NOMO-1 treated with dmso at 0.1 percent for 144 hours (cell line): ENCODE results near the gene PIK3C2G.
"Not testable (repeated sequence)": the region's sequence is repeated elsewhere in the genome, so short reads cannot be mapped to it uniquely, and the experiment has no call there.

Experiments
- DNase-seq: peaks from one replicate; lab custom pipeline; 2025; ENCODE audit not compliant: unreplicated experiment; lab: John Stamatoyannopoulos, UW

The PIK3C2G gene

GRCh38 chr12:18468246-18469075 is 207.1 kb downstream of the PIK3C2G start:
- no peak for DNase-seq

DNA sequence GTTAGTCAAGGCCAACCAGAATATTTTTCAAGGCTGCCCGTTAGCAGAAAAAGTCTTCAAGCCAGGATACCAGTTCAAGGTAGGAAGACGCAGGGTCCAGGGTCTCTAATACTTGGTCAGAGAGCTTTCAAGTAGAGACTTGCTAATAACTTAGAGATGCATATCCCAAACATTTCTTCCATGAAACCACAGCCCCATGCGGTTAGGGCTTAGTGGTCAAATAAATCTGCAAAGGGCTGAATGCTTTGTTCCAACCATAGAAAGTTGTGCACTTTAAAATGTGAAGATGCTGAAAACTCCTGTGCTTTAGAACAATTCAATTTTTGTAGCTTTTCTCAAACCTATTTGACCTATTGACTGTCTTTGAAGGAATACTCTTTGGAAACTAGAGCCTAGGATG is 208.9 kb downstream of the PIK3C2G start:
- no peak for DNase-seq

- no peak for DNase-seq
Measured at GRCh38 chr12:18472304-18472703, 211.0 kb downstream of the PIK3C2G start.

- no peak for DNase-seq
Measured at GRCh38 chr12:18472806-18473205, 211.5 kb downstream of the PIK3C2G start.

GRCh38 chr12:18476861-18477260 is 215.5 kb downstream of the PIK3C2G start:
- DNase-seq = no peak

GRCh38 chr12:18479256-18479655 is 217.9 kb downstream of the PIK3C2G start:
- DNase-seq = no peak

GRCh38 chr12:18482601-18483120 is 221.3 kb downstream of the PIK3C2G start:
- no peak for DNase-seq

DNA sequence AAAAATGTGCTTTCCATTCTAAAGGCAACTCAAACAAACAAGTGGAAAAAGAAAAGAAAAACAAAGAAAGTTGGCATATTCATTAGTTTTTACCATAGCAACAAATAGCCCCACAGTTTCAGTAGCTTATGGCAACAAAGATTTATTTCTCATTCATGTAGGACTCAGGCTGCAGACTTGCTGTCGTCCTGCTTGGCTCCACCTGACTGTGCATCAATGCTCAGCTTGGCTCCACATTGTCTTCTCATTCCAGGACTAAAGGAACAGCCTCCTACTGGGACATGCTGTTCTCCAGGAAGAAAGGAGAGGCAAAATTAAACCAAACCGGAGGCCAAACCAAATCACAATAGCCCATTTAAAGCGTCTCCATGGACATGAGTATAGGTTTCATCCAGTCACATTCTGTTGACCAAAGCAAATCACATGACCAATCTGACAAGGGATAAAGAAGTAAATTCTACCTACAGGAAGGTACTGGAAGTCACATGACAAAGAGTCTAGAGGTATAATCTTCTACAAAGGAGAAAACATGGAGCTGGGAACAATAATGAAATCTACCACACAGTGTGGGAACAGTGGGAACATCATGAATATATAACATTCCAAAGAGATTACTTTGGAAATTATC is 222.5 kb downstream of the PIK3C2G start:
- no peak for DNase-seq

- no peak for DNase-seq
Measured at GRCh38 chr12:18486036-18486435, 224.7 kb downstream of the PIK3C2G start.

DNA sequence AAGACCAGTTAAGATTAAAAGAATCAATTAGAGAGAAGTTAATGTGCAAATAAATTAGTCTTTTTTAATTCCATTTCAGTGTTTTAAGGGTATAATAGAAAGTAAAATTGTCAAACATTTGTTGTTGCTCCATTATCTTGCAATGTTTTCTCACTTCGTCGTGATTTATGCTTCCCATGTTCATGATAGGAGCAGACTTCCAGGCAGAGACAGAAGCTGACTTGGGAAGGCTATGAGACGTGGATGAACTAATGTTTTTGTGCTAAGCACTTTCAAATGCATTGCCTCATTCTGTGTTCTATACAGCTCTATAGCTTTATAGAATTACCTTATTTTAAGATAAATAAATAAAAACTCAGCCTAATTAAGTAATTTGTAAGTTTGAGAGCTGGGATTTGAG is 226.2 kb downstream of the PIK3C2G start:
- DNase-seq = no peak

- no peak for DNase-seq
Measured at GRCh38 chr12:18492372-18493025, 231.2 kb downstream of the PIK3C2G start.

DNA sequence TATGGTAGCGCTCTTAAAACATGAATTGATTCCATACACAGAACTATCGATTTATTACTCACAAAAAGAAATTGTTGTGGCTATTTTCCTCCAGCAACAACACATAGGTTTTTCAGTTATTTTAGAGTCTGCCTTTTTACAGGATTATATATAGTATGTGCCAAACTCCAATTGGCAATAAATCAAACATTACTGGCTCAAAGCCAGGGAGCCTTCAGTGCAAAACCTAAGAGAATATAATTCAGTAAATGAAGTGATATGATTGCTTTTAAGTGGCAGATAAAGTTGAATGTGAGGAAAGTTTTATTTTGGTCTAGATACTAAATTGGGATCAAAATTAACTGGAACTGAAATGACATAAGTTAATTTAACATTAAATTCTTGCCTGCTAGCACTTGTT is 234.8 kb downstream of the PIK3C2G start:
- no peak for DNase-seq

DNA sequence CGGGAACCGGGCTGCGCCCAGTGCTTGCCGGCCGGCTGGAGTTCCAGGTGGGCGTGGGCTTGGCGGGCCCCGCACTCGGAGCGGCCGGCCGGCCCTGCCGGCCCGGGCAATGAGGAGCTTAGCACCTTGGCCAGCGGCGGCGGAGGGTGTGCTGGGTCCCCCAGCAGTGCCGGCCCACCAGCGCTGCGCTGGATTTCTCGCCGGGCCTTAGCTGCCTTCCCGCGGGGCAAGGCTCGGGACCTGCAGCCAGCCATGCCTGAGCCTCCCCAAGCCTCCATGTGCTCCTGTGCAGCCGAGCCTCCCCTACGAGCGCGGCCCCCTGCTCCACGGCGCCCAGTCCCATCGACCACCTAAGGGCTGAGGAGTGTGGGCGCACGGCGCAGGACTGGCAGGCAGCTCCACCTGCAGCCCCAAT is 238.8 kb downstream of the PIK3C2G start:
- not testable (repeated sequence) for DNase-seq

- DNase-seq = not testable (repeated sequence)
Measured at GRCh38 chr12:18500736-18501135, 239.4 kb downstream of the PIK3C2G start.

DNA sequence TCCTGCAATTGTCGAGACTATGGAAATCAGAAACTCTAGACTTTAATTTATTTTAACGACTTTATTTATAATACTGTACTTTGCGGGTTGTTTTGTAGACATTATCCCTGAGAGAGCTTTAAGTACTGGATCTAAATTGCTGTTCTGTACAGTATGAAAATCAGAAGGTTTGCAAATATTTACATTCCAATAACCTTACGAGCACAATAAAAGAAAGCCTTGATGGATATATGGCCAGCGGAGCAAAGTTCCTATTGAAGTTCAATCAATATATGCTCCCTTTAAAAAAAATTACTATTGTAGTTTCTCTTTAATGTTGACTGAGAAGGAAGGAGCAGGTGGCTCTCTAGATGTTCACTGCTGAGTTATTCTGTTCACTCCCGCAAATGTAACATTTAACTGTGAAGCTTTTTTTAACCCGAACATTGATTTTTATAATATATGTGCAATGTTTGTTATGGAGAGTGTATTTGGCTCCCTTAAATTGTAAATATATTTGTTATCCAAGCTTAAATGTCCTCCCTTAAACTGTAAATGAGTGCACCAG is 241.2 kb downstream of the PIK3C2G start:
- no peak for DNase-seq

GRCh38 chr12:18521461-18521860 is 260.1 kb downstream of the PIK3C2G start:
- no peak for DNase-seq

DNA sequence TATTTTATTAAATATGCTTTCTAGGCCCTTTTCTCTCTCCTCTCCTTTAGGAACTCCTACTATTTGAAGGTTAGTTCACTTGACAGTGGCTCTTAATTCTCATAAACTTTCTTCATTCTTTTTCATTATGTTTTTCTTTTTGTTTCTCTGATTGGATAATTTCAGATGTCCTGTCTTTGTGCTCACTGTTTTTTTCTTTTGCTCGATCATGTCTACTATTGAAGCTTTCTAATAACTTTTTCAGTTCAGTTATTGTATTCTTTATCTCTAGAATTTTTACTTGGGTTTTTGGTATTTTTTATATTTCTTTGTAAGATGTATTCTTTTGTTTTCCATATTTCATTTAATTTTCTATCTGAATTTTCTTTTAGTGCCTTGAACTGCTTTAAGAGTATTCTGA is 261.5 kb downstream of the PIK3C2G start:
- DNase-seq = no peak

- not testable (repeated sequence) for DNase-seq
Measured at GRCh38 chr12:18542497-18542896, 281.2 kb downstream of the PIK3C2G start.

- no peak for DNase-seq
Measured at GRCh38 chr12:18546399-18546798, 285.1 kb downstream of the PIK3C2G start.

DNA sequence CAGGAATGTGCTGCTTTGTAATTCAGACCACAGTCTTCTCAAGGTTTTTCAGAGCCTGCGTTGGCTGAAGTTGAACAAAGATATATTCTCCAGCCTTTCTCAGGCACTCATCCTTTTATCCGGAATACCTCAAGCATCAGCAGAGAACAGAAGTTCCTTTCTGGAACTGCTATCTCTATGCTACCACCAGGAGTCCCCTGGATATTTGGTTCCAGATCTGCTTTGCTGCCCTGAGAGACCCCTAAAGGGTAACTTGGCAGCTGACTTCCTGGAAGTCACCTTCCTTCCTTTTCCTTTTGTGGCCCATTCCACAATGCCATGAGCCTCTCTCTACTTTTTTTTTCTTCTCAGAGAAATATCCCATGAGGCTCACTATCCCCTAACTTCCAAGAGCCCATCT is 288.3 kb downstream of the PIK3C2G start:
- DNase-seq = no peak

DNA sequence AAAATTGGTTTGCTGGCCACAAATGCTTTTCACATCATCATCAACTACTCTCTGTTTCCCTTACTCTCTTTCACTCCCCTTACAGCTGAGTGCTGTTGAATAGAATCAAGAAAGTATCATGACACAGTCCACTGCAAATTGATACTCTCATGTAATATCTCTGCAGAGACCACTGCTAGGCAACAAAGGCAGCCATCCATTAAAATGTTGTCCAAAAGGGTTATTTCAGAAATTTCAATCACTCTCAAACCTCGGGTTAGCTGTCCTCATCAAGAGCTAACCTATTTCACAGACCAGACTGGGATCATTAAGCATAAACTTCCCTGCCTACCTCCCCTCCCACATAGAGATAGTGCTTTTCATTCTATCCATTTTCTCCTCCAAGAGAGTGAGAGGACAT is 289.8 kb downstream of the PIK3C2G start:
- no peak for DNase-seq

DNA sequence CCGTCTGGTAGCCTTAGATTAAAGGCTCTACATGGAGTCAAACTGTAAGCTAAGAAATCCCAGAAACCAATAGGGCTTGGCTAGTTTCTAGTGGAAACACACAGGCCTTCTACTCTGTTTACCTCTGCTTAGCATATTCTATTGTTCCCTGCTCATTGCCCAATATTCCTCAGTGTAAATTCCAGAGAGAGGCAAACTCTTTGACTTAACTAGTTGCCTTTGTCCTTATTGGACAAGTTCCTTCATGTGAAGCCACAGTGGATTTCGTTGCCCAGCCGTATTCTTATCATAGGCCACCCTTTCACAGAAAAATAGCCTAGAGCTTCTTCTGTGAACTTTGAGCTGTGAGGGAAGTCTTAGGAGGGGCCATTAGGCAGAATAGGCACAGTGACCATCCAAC is 290.4 kb downstream of the PIK3C2G start:
- no peak for DNase-seq
